ENCODE results near the gene MBD2.

GRCh38 chr18:54232485-54233227, 8.2 kb upstream of the MBD2 start:
- TF ChIP-seq POLR2A (IDR thresholded peaks at IDR 0.05; ENCODE audit: low read depth, low read length) (no peak), TAF1 (IDR thresholded peaks at IDR 0.05; ENCODE audit: borderline replicate concordance, low read depth, low read length) (no peak)

Data from GM12892 (cell line).